Neural progenitor cell (in vitro differentiated cells): ENCODE data around the gene ZNF316. TPM values are rescaled to one million over a fixed set of nuclear protein-coding genes. Genes with fewer than 3 reads are reported as not detected.

Experiments used
- DNase-seq: peaks from one replicate; pipeline ENCODE4 v3.0.0-alpha.2; 2016; ENCODE audit warnings: low spot score
- H2AFZ ChIP-seq: fragments of 200-600 bp; sonication (generic); replicated peaks from 2 replicates; pipeline ENCODE4 v1.6.1; 2016; ENCODE audit warnings: antibody characterized with exemption
- H3F3A ChIP-seq: fragments of 200-600 bp; sonication (generic); 2 replicates; pipeline ENCODE4 v1.6.1; 2016; ENCODE audit warnings: antibody characterized with exemption, low read depth
- H3K27ac ChIP-seq: fragments of 200-600 bp; sonication (generic); 2 replicates; pipeline ENCODE4 v1.5.1; 2016; ENCODE audit warnings: mild to moderate bottlenecking
- H3K27me3 ChIP-seq: fragments of 200-600 bp; sonication (generic); 2 replicates; pipeline ENCODE4 v1.6.1; 2016; ENCODE audit warnings: mild to moderate bottlenecking, moderate library complexity
- H3K36me3 ChIP-seq: fragments of 200-600 bp; sonication (generic); 2 replicates; pipeline ENCODE4 v1.5.1; 2016
- H3K4me1 ChIP-seq: fragments of 200-600 bp; sonication (generic); 2 replicates; pipeline ENCODE4 v1.6.1; 2016; ENCODE audit warnings: mixed run types
- H3K4me2 ChIP-seq: fragments of 200-600 bp; sonication (generic); 2 replicates; pipeline ENCODE4 v1.6.1; 2016
- H3K4me3 ChIP-seq: fragments of 200-600 bp; sonication (generic); 2 replicates; pipeline ENCODE4 v1.5.1; 2016
- H3K79me2 ChIP-seq: fragments of 200-600 bp; sonication (generic); 2 replicates; pipeline ENCODE4 v1.6.1; 2016; ENCODE audit warnings: low read depth
- H3K9ac ChIP-seq: fragments of 200-600 bp; sonication (generic); 2 replicates; pipeline ENCODE4 v1.6.1; 2016
- H3K9me3 ChIP-seq: fragments of 200-600 bp; sonication (generic); 2 replicates; pipeline ENCODE4 v1.5.1; 2016; ENCODE audit warnings: low read depth
- H4K20me1 ChIP-seq: fragments of 200-600 bp; sonication (generic); 2 replicates; pipeline ENCODE4 v1.6.1; 2016; ENCODE audit warnings: low read depth
- H3K27ac Mint-ChIP-seq: 3 replicates; pipeline ENCODE4 v1.8.0; 2021; ENCODE audit warnings: mixed read lengths
- H3K27me3 Mint-ChIP-seq: 2 replicates; pipeline ENCODE4 v1.8.0; 2022; ENCODE audit warnings: low read depth, mild to moderate bottlenecking, inconsistent platforms, moderate library complexity, mixed read lengths; ENCODE audit not compliant: insufficient read depth
- H3K36me3 Mint-ChIP-seq: 3 replicates; pipeline ENCODE4 v1.8.0; 2021; ENCODE audit warnings: mixed read lengths
- H3K4me1 Mint-ChIP-seq: 3 replicates; pipeline ENCODE4 v1.8.0; 2021; ENCODE audit warnings: mixed read lengths
- H3K4me3 Mint-ChIP-seq: 3 replicates; pipeline ENCODE4 v1.8.0; 2021; ENCODE audit warnings: mild to moderate bottlenecking, moderate library complexity, mixed read lengths
- H3K9me3 Mint-ChIP-seq: 3 replicates; pipeline ENCODE4 v1.8.0; 2020; ENCODE audit warnings: mixed read lengths
- EZH2 ChIP-seq: fragments of 200-600 bp; sonication (generic); IDR thresholded peaks from 2 replicates; pipeline ENCODE4 v1.6.1; 2017; ENCODE audit warnings: antibody characterized with exemption, mild to moderate bottlenecking, moderate library complexity
- EZH2phosphoT487 ChIP-seq: fragments of 200-600 bp; sonication (generic); IDR thresholded peaks from 2 replicates; pipeline ENCODE4 v1.6.1; 2017; ENCODE audit warnings: antibody characterized with exemption
- total RNA-seq: library from RNA; depleted of rRNA; stranded (reverse); fragments of >200 nt; gene quantifications from 2 replicates; pipeline ENCODE4 v1.2.3, GENCODE V29; 2015; ENCODE audit warnings: low replicate concordance
- TF ChIP-seq, protein P1 (sequence below): fragments of 200-600 bp; sonication (generic); IDR thresholded peaks from 2 replicates; pipeline ENCODE4 v1.5.1; 2017; ENCODE audit warnings: antibody characterized with exemption, mild to moderate bottlenecking

ZNF316 gene
- total RNA-seq, 1 donor from 2014 or later: 2.2 TPM

GRCh38 chr7:6639032-6639431, 1.9 kb downstream of the ZNF316 start:
- Histone ChIP-seq H4K20me1 (peaks cover 10% of the 10 kb centered on the region), H3K9ac (no peak overlapping the region), H3K4me3 (no peak overlapping the region), H3K4me1 (peaks cover 8% of the 10 kb centered on the region), H3K4me2 (no peak overlapping the region), H3K27me3 (no peaks in the 10 kb centered on the region), H3K79me2 (peaks cover 16% of the 10 kb centered on the region), H2AFZ (no peak overlapping the region), H3K9me3 (no peaks in the 10 kb centered on the region), H3K36me3 (no peaks in the 10 kb centered on the region), H3K27ac (no peak overlapping the region), H3F3A (peaks cover 12% of the 10 kb centered on the region)
- peaks cover 6% of the 10 kb centered on the region for H3K27me3 Mint-ChIP-seq
- H3K4me3 Mint-ChIP-seq: peak overlapping the region; percentile 89
- peaks cover 20% of the 10 kb centered on the region for H3K36me3 Mint-ChIP-seq
- no peak for TF ChIP-seq EZH2phosphoT487
- no peak for TF ChIP-seq EZH2
- TF ChIP-seq, protein P1, sequence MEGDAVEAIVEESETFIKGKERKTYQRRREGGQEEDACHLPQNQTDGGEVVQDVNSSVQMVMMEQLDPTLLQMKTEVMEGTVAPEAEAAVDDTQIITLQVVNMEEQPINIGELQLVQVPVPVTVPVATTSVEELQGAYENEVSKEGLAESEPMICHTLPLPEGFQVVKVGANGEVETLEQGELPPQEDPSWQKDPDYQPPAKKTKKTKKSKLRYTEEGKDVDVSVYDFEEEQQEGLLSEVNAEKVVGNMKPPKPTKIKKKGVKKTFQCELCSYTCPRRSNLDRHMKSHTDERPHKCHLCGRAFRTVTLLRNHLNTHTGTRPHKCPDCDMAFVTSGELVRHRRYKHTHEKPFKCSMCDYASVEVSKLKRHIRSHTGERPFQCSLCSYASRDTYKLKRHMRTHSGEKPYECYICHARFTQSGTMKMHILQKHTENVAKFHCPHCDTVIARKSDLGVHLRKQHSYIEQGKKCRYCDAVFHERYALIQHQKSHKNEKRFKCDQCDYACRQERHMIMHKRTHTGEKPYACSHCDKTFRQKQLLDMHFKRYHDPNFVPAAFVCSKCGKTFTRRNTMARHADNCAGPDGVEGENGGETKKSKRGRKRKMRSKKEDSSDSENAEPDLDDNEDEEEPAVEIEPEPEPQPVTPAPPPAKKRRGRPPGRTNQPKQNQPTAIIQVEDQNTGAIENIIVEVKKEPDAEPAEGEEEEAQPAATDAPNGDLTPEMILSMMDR: no peak
- H3K4me1 Mint-ChIP-seq: peaks cover 19% of the 10 kb centered on the region
- no peaks in the 10 kb centered on the region for H3K9me3 Mint-ChIP-seq
- no peak for DNase-seq
- H3K27ac Mint-ChIP-seq: no peak overlapping the region

- TF ChIP-seq EZH2: no peak
- TF ChIP-seq EZH2phosphoT487: no peak
- TF ChIP-seq, protein P1: no peak
- H3K79me2 ChIP-seq: peaks cover 16% of the 10 kb centered on the region
- no peak overlapping the region for H3K4me2 ChIP-seq
- H3K27me3 ChIP-seq: no peaks in the 10 kb centered on the region
- peaks cover 19% of the 10 kb centered on the region for H3K4me1 Mint-ChIP-seq
- H3K36me3 ChIP-seq: no peaks in the 10 kb centered on the region
- H4K20me1 ChIP-seq: peaks cover 10% of the 10 kb centered on the region
- H3K36me3 Mint-ChIP-seq: peaks cover 21% of the 10 kb centered on the region
- H3K9ac ChIP-seq: no peak overlapping the region
- peaks cover 8% of the 10 kb centered on the region for H3K4me1 ChIP-seq
- no peaks in the 10 kb centered on the region for H3K9me3 ChIP-seq
- H3K9me3 Mint-ChIP-seq: no peaks in the 10 kb centered on the region
- DNase-seq: no peak
- peak overlapping the region; percentile 89 for H3K4me3 Mint-ChIP-seq
- H2AFZ ChIP-seq: no peak overlapping the region
- H3K27ac Mint-ChIP-seq: peak overlapping the region; percentile 69
- H3K4me3 ChIP-seq: no peak overlapping the region
- peaks cover 6% of the 10 kb centered on the region for H3K27me3 Mint-ChIP-seq
- peaks cover 12% of the 10 kb centered on the region for H3F3A ChIP-seq
- no peak overlapping the region for H3K27ac ChIP-seq
Observed at GRCh38 chr7:6639627-6640026, 2.5 kb downstream of the ZNF316 start.

DNA sequence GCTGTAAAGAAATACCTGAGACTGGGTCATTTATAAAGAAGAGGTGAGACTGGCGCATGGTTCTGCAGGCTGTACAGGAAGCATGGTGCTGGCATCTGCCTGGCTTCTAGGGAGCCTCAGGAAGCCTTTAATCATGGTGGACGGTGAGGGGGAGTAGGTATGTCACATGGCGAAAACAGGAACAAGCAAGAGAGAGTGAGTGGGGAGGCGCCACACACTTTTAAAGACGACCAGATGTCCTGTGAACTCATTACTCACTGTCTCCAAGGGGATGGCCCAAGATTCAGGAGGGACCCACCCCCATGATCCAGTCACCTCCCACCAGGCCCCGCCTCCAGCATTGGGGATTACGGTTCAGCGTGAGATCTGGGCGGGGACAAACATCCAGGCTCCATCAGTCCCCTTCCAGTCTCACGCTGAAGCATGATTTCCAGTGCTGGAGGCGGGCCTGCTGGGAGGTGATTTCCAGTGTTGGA, 3.2 kb downstream of the ZNF316 start:
- Mint-ChIP-seq H3K4me3 (peak overlapping the region; percentile 67), H3K36me3 (peaks cover 21% of the 10 kb centered on the region)

GRCh38 chr7:6641305-6642035, 4.4 kb downstream of the ZNF316 start:
- peaks cover 21% of the 10 kb centered on the region for H3K36me3 Mint-ChIP-seq
- no peak overlapping the region for H3K27ac Mint-ChIP-seq
- peaks cover 5% of the 10 kb centered on the region for H3K4me1 ChIP-seq
- H3K4me3 ChIP-seq: no peak overlapping the region
- H2AFZ ChIP-seq: no peak overlapping the region
- H3K27ac ChIP-seq: no peak overlapping the region
- H3K4me1 Mint-ChIP-seq: peaks cover 19% of the 10 kb centered on the region
- peaks cover 6% of the 10 kb centered on the region for H3F3A ChIP-seq
- H3K4me2 ChIP-seq: no peak overlapping the region
- no peaks in the 10 kb centered on the region for H3K27me3 ChIP-seq
- H3K27me3 Mint-ChIP-seq: peaks cover 3% of the 10 kb centered on the region
- no peaks in the 10 kb centered on the region for H3K9me3 ChIP-seq
- peaks cover 16% of the 10 kb centered on the region for H3K79me2 ChIP-seq
- peak overlapping the region; percentile 14 for H3K4me3 Mint-ChIP-seq
- peaks cover 10% of the 10 kb centered on the region for H4K20me1 ChIP-seq
- no peaks in the 10 kb centered on the region for H3K9me3 Mint-ChIP-seq
- H3K9ac ChIP-seq: no peak overlapping the region
- DNase-seq: no peak
- TF ChIP-seq EZH2phosphoT487: no peak
- H3K36me3 ChIP-seq: no peaks in the 10 kb centered on the region

More for the DNA sequence above, 3.2 kb downstream of the ZNF316 start:
- Histone ChIP-seq H2AFZ (no peak overlapping the region), H3K27me3 (no peaks in the 10 kb centered on the region), H3K9ac (no peak overlapping the region), H3F3A (peaks cover 10% of the 10 kb centered on the region), H3K79me2 (peaks cover 16% of the 10 kb centered on the region), H3K9me3 (no peaks in the 10 kb centered on the region), H3K4me2 (no peak overlapping the region), H4K20me1 (peaks cover 10% of the 10 kb centered on the region), H3K4me1 (peaks cover 8% of the 10 kb centered on the region), H3K36me3 (no peaks in the 10 kb centered on the region), H3K27ac (no peak overlapping the region), H3K4me3 (no peak overlapping the region)
- TF ChIP-seq EZH2: no peak
- Mint-ChIP-seq H3K4me1 (peaks cover 19% of the 10 kb centered on the region), H3K27ac (peak overlapping the region; percentile 57), H3K9me3 (no peaks in the 10 kb centered on the region), H3K27me3 (peaks cover 6% of the 10 kb centered on the region)
- DNase-seq: peak; percentile 75
